Measurements from ENCODE around the gene KDM4C.
"Not testable (repeated sequence)": the region's sequence is repeated elsewhere in the genome, so short reads cannot be mapped to it uniquely, and the experiment has no call there.

KDM4C gene

DNA sequence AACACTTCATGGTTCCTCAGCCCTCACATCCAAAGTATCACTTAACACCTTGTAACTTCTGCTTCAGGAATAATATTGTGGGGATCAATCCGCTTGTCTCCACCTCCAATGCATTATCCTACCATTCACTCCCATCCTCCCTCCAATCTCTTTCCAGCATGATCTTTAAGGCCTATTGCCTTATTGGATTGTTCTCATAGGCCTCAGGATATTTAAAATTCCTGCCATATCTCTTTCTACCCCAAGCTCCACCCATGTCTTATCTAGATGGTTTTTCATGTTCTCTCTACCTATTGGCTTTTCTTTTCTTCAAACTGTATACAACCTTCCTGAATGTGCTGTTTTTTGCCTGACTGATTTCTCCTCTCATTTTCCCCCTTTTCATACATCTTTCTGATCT is 7.2 kb downstream of the KDM4C start:
- no peaks in the 10 kb centered on the region for H3K27me3 ChIP-seq (replicated peaks; ENCODE audit: control insufficient read depth, insufficient read depth, low read length)
- H3K36me3 ChIP-seq (ENCODE audit: control insufficient read depth, insufficient read depth, low read length), result no peaks in the 10 kb centered on the region
- H3K4me3 ChIP-seq (replicated peaks; ENCODE audit: low read depth, low read length), result no peak overlapping the region
- TF ChIP-seq, protein P1, sequence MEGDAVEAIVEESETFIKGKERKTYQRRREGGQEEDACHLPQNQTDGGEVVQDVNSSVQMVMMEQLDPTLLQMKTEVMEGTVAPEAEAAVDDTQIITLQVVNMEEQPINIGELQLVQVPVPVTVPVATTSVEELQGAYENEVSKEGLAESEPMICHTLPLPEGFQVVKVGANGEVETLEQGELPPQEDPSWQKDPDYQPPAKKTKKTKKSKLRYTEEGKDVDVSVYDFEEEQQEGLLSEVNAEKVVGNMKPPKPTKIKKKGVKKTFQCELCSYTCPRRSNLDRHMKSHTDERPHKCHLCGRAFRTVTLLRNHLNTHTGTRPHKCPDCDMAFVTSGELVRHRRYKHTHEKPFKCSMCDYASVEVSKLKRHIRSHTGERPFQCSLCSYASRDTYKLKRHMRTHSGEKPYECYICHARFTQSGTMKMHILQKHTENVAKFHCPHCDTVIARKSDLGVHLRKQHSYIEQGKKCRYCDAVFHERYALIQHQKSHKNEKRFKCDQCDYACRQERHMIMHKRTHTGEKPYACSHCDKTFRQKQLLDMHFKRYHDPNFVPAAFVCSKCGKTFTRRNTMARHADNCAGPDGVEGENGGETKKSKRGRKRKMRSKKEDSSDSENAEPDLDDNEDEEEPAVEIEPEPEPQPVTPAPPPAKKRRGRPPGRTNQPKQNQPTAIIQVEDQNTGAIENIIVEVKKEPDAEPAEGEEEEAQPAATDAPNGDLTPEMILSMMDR (IDR thresholded peaks at IDR 0.05; ENCODE audit: insufficient read depth, low read length, poor library complexity, severe bottlenecking), result no peak
- DNase-seq (ENCODE audit: extremely low read depth, insufficient read length), result no peak

DNA sequence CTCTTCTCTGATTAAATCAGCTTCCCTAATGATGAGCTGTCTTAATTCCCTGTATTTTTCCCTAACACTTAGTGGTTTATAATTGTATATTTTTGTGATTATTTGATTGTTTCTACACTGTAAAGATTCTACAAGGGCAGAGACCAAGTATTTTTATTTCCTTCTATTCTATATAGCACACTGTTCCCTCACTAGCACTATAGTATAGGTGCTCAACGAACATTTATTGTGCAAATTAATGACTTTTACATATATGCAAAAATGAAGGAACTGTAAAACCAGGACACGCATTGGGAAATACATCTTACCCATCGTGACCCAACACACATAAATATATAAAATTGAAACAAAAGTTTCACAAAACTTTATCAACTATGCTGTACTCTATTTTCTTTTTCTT is 7.6 kb downstream of the KDM4C start:
- no peak overlapping the region for H3K4me3 ChIP-seq (replicated peaks; ENCODE audit: low read depth, low read length)
- TF ChIP-seq, protein P1 (IDR thresholded peaks at IDR 0.05; ENCODE audit: insufficient read depth, low read length, poor library complexity, severe bottlenecking), result no peak
- H3K27me3 ChIP-seq (replicated peaks; ENCODE audit: control insufficient read depth, insufficient read depth, low read length), result no peaks in the 10 kb centered on the region
- H3K36me3 ChIP-seq (ENCODE audit: control insufficient read depth, insufficient read depth, low read length), result no peaks in the 10 kb centered on the region
- DNase-seq (ENCODE audit: extremely low read depth, insufficient read length), result no peak

DNA sequence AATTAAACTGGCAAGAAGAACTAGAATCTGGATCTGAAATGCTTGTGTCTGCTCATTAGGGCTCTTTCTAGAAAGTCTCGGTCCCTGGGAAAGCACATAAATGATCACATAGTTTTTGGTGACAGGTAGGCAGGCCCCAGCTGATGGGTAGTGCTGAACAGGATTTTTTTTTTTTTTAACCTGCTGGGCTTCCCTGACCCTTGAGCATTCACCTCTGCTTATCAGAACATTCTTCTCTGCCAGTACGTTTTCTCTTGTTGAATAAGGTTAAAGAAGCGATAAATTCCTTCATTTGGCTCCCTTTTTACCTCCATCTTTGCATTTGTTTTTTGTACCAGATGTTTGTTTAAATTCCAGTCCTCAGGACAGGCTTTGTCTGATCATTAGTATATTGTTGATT is 8.8 kb downstream of the KDM4C start:
- DNase-seq (ENCODE audit: extremely low read depth, insufficient read length), result no peak
- H3K36me3 ChIP-seq (ENCODE audit: control insufficient read depth, insufficient read depth, low read length), result no peaks in the 10 kb centered on the region
- no peak overlapping the region for H3K4me3 ChIP-seq (replicated peaks; ENCODE audit: low read depth, low read length)
- TF ChIP-seq, protein P1 (IDR thresholded peaks at IDR 0.05; ENCODE audit: insufficient read depth, low read length, poor library complexity, severe bottlenecking), result no peak
- no peaks in the 10 kb centered on the region for H3K27me3 ChIP-seq (replicated peaks; ENCODE audit: control insufficient read depth, insufficient read depth, low read length)

DNA sequence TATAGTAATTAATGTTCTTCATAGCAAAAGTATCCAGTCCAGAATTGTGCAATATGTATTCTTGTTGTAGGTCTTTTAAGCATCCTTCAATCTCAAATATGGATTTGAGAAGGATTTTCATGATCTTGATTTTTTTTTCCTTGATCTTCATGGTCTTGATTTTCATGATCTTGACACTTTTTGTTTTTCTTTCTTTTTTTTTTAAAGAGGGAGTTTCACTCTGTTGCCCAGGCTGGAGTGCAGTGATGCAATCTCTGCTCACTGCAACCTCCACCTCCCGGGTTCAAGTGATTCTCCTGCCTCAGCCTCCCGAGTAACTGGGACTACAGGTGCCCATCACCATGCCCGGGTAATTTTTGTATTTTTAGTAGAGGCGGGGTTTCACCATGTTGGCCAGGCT is 10.8 kb downstream of the KDM4C start:
- H3K4me3 ChIP-seq (replicated peaks; ENCODE audit: low read depth, low read length); DNase-seq (ENCODE audit: extremely low read depth, insufficient read length); H3K36me3 ChIP-seq (ENCODE audit: control insufficient read depth, insufficient read depth, low read length); H3K27me3 ChIP-seq (replicated peaks; ENCODE audit: control insufficient read depth, insufficient read depth, low read length): not testable (repeated sequence)

DNA sequence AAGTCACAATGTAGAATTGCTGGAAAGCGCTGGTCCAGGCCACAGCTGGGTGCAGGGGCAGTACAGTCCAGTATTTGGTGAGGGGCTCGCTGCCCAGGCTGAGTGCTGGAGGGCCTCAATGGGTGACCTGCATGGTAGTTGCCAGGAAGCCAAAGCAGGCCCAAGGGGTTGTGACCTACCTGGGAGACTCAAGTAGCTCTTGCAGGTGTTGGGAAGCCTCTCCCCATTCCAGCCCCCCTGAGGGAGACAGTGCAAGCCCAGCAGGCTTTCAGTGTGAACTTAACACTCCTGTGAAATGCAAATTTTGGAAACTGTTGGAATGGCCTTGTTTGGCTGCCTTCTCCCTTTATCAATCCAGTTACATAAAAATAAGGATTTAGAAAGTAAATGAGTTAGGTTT is 13.9 kb downstream of the KDM4C start:
- Histone ChIP-seq H3K36me3 (ENCODE audit: control insufficient read depth, insufficient read depth, low read length) (no peaks in the 10 kb centered on the region), H3K27me3 (replicated peaks; ENCODE audit: control insufficient read depth, insufficient read depth, low read length) (no peaks in the 10 kb centered on the region), H3K4me3 (replicated peaks; ENCODE audit: low read depth, low read length) (no peak overlapping the region)
- TF ChIP-seq, protein P1 (IDR thresholded peaks at IDR 0.05; ENCODE audit: insufficient read depth, low read length, poor library complexity, severe bottlenecking), result no peak
- no peak for DNase-seq (ENCODE audit: extremely low read depth, insufficient read length)

DNA sequence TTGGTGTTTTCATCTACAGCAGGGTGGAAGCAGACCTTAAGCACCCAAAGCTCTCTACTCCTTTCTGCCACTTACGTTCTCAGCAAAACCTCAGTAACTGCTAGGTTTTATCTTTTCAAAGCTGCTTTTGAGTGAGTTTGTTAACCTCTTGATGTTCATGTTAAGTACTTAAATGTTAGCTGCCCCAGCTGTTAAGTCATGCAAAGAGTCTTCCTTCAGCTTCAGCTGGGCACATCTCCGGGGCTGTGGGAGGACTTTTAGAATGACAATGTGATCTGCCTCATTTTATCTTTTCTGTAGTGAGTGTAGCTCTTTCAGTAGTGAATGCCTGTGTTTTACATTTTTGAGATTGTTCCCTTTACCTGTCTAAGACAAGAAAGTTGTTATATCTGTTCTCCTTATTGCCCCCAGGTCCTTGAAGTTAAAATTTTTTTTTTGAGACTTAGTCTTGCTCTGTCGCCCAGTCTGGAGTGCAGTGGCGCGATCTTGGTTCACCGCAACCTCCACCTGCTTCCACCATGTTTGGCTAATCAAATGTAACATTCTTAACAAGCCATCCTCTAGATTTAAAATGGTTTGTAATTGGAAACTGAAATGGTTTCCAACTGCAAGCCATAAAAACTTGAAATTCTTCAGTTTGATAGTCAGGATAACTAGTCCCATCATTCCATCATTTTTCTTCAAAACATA is 19.6 kb downstream of the KDM4C start:
- TF ChIP-seq, protein P1 (IDR thresholded peaks at IDR 0.05; ENCODE audit: insufficient read depth, low read length, poor library complexity, severe bottlenecking), result no peak
- H3K36me3 ChIP-seq (ENCODE audit: control insufficient read depth, insufficient read depth, low read length), result no peaks in the 10 kb centered on the region
- H3K4me3 ChIP-seq (replicated peaks; ENCODE audit: low read depth, low read length), result no peak overlapping the region
- H3K27me3 ChIP-seq (replicated peaks; ENCODE audit: control insufficient read depth, insufficient read depth, low read length), result no peaks in the 10 kb centered on the region
- DNase-seq (ENCODE audit: extremely low read depth, insufficient read length), result peak; percentile 25

Measured in GM06990 (cell line).